ENCODE measurements around the gene DHX30. TPM values are rescaled to one million over a fixed set of nuclear protein-coding genes. Genes with fewer than 3 reads are reported as not detected.

DHX30 gene
- total RNA-seq, 1 donor from 2014 or later: 53.2 TPM

DNA sequence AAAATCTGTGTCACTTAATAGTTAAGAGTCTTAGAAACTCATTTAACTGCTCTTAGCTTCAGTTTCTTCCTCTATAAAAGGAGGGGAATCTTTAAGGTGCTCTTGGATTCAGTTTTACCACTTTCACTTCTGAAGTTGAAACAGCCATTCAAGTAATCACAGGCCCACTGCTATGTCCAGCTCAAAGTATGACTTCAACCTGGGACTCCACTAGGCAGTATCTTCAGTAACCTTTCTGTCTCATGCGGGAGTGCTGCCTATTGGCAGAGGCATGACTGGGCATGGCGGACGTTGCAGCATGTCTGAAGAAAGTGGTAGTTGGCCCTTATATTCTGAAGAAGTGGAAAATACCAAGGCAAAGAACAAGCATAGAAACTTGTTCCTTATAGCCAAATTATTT is 92.3 kb downstream of the DHX30 start:
- Histone ChIP-seq H3K36me3 (ENCODE audit: control insufficient read depth, insufficient read depth, low read length) (peaks cover 9% of the 10 kb centered on the region), H3K27me3 (ENCODE audit: control insufficient read depth, insufficient read depth, low read length) (no peaks in the 10 kb centered on the region), H3K4me3 (ENCODE audit: low read depth, low read length) (no peak overlapping the region)
- DNase-seq (ENCODE audit: low read depth) (peak; percentile 20), FAIRE-seq (no peak)
- no peak for TF ChIP-seq CTCF (IDR thresholded peaks at IDR 0.05; ENCODE audit: insufficient read depth, low read length, severe bottlenecking)

GRCh38 chr3:47896736-47897135 is 93.8 kb downstream of the DHX30 start:
- Histone ChIP-seq H3K36me3 (ENCODE audit: control insufficient read depth, insufficient read depth, low read length) (peaks cover 10% of the 10 kb centered on the region), H3K27me3 (ENCODE audit: control insufficient read depth, insufficient read depth, low read length) (no peaks in the 10 kb centered on the region), H3K4me3 (ENCODE audit: low read depth, low read length) (no peak overlapping the region)
- no peak for FAIRE-seq
- DNase-seq (ENCODE audit: low read depth): no peak
- TF ChIP-seq CTCF (IDR thresholded peaks at IDR 0.05; ENCODE audit: insufficient read depth, low read length, severe bottlenecking): no peak

DNA sequence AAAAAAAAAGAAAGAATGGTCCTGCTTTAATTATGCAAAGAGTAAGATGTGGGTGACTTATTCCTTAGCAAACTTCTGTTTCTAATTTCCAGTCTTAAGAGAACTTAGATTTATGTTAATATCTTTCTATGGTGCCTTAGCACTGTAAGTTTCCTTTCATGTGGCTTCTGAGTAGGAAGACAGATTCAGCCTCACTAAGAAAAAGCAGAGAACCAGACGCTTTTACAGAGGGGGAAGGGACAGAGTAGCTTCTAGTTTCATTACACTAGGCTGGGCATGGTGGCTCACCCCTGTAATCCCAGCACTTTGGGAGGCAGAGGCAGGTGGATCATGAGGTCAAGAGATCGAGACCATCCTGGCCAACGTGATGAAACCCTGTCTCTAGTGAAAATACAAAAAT is 95.0 kb downstream of the DHX30 start:
- no peak for TF ChIP-seq CTCF (IDR thresholded peaks at IDR 0.05; ENCODE audit: insufficient read depth, low read length, severe bottlenecking)
- Histone ChIP-seq H3K27me3 (ENCODE audit: control insufficient read depth, insufficient read depth, low read length) (no peaks in the 10 kb centered on the region), H3K4me3 (ENCODE audit: low read depth, low read length) (no peak overlapping the region), H3K36me3 (ENCODE audit: control insufficient read depth, insufficient read depth, low read length) (peaks cover 4% of the 10 kb centered on the region)
- FAIRE-seq: no peak
- DNase-seq (ENCODE audit: low read depth): no peak

GRCh38 chr3:47899495-47900108 is 96.7 kb downstream of the DHX30 start:
- Histone ChIP-seq H3K27me3 (ENCODE audit: control insufficient read depth, insufficient read depth, low read length) (no peaks in the 10 kb centered on the region), H3K4me3 (ENCODE audit: low read depth, low read length) (no peak overlapping the region), H3K36me3 (ENCODE audit: control insufficient read depth, insufficient read depth, low read length) (peaks cover 4% of the 10 kb centered on the region)
- FAIRE-seq (no peak), DNase-seq (ENCODE audit: low read depth) (peak; percentile 10)
- no peak for TF ChIP-seq CTCF (IDR thresholded peaks at IDR 0.05; ENCODE audit: insufficient read depth, low read length, severe bottlenecking)

Other genes with a start within 250 kb of the DHX30 start
- 0.26 and 0.90 TPM in 2 replicates for gene CSPG5, start 224.3 kb upstream of the DHX30 start, total RNA-seq
- 25.6 and 28.7 TPM in 2 replicates for gene SMARCC1, start 21.2 kb upstream of the DHX30 start, total RNA-seq
- gene MAP4, start 213.3 kb downstream of the DHX30 start, total RNA-seq: 44.8 and 73.2 TPM in 2 replicates